ENCODE results near the gene HOTAIR. TPM values are rescaled to one million over a fixed set of nuclear protein-coding genes. Genes with fewer than 3 reads are reported as not detected.

The HOTAIR gene
- total RNA-seq, 1 donor from 2014 or later, result not detected

- DNase-seq (ENCODE audit: low spot score), result no peak
- Histone ChIP-seq H2AFZ (replicated peaks) (no peak overlapping the region), H3K9ac (no peak overlapping the region), H3K79me2 (ENCODE audit: low read depth) (no peaks in the 10 kb centered on the region), H3F3A (ENCODE audit: low read depth) (no peaks in the 10 kb centered on the region), H3K27me3 (peaks cover 100% of the 10 kb centered on the region), H3K4me3 (no peak overlapping the region), H4K20me1 (ENCODE audit: low read depth) (peaks cover 75% of the 10 kb centered on the region), H3K36me3 (no peaks in the 10 kb centered on the region), H3K27ac (no peak overlapping the region), H3K4me2 (no peak overlapping the region), H3K4me1 (no peaks in the 10 kb centered on the region), H3K9me3 (ENCODE audit: low read depth) (no peaks in the 10 kb centered on the region)
- Mint-ChIP-seq H3K9me3 (peaks cover 5% of the 10 kb centered on the region), H3K27me3 (ENCODE audit: insufficient read depth, low read depth) (peaks cover 92% of the 10 kb centered on the region), H3K4me3 (no peak overlapping the region), H3K4me1 (no peaks in the 10 kb centered on the region), H3K36me3 (no peaks in the 10 kb centered on the region), H3K27ac (no peak overlapping the region)
- TF ChIP-seq EZH2phosphoT487 (IDR thresholded peaks at IDR 0.05) (no peak), CTCF (IDR thresholded peaks at IDR 0.05) (no peak), EZH2 (IDR thresholded peaks at IDR 0.05) (no peak)
Observed at GRCh38 chr12:53976172-53976822, 1.5 kb upstream of the HOTAIR start.

- H3K27ac ChIP-seq, result no peak overlapping the region
- H3K79me2 ChIP-seq (ENCODE audit: low read depth), result no peaks in the 10 kb centered on the region
- no peak overlapping the region for H2AFZ ChIP-seq (replicated peaks)
- H3K36me3 Mint-ChIP-seq, result no peaks in the 10 kb centered on the region
- peaks cover 100% of the 10 kb centered on the region for H3K27me3 ChIP-seq
- no peak overlapping the region for H3K4me2 ChIP-seq
- H3K4me1 ChIP-seq, result no peaks in the 10 kb centered on the region
- H3K9ac ChIP-seq, result no peak overlapping the region
- H3K9me3 Mint-ChIP-seq, result peaks cover 5% of the 10 kb centered on the region
- no peak overlapping the region for H3K27ac Mint-ChIP-seq
- peak; percentile 74 for DNase-seq (ENCODE audit: low spot score)
- H3K9me3 ChIP-seq (ENCODE audit: low read depth), result no peaks in the 10 kb centered on the region
- H3F3A ChIP-seq (ENCODE audit: low read depth), result no peaks in the 10 kb centered on the region
- no peaks in the 10 kb centered on the region for H3K4me1 Mint-ChIP-seq
- H3K36me3 ChIP-seq, result no peaks in the 10 kb centered on the region
- no peak overlapping the region for H3K4me3 ChIP-seq
- H3K4me3 Mint-ChIP-seq, result peak overlapping the region; percentile 72
- peaks cover 92% of the 10 kb centered on the region for H3K27me3 Mint-ChIP-seq (ENCODE audit: insufficient read depth, low read depth)
- TF ChIP-seq EZH2 (IDR thresholded peaks at IDR 0.05) (peak; percentile 27), EZH2phosphoT487 (IDR thresholded peaks at IDR 0.05) (peak; percentile 20), CTCF (IDR thresholded peaks at IDR 0.05) (no peak)
- H4K20me1 ChIP-seq (ENCODE audit: low read depth), result peaks cover 75% of the 10 kb centered on the region
Observed at GRCh38 chr12:53975479-53976152, 862 bp upstream of the HOTAIR start.

GRCh38 chr12:53975064-53975471 is 314 bp upstream of the HOTAIR start:
- Histone ChIP-seq H3K4me3 (no peak overlapping the region), H3K27ac (no peak overlapping the region), H3K4me2 (no peak overlapping the region), H3K9me3 (ENCODE audit: low read depth) (no peaks in the 10 kb centered on the region), H2AFZ (replicated peaks) (no peak overlapping the region), H4K20me1 (ENCODE audit: low read depth) (peaks cover 74% of the 10 kb centered on the region), H3K9ac (no peak overlapping the region), H3K4me1 (no peaks in the 10 kb centered on the region), H3K27me3 (peaks cover 100% of the 10 kb centered on the region), H3K79me2 (ENCODE audit: low read depth) (no peaks in the 10 kb centered on the region), H3F3A (ENCODE audit: low read depth) (no peaks in the 10 kb centered on the region), H3K36me3 (no peaks in the 10 kb centered on the region)
- Mint-ChIP-seq H3K4me1 (no peaks in the 10 kb centered on the region), H3K27me3 (ENCODE audit: insufficient read depth, low read depth) (peaks cover 92% of the 10 kb centered on the region), H3K4me3 (no peak overlapping the region), H3K36me3 (no peaks in the 10 kb centered on the region), H3K9me3 (peaks cover 5% of the 10 kb centered on the region), H3K27ac (no peak overlapping the region)
- TF ChIP-seq CTCF (IDR thresholded peaks at IDR 0.05), result no peak
- TF ChIP-seq EZH2 (IDR thresholded peaks at IDR 0.05), result peak; percentile 88
- peak; percentile 84 for TF ChIP-seq EZH2phosphoT487 (IDR thresholded peaks at IDR 0.05)
- DNase-seq (ENCODE audit: low spot score), result no peak

All from neural progenitor cell (in vitro differentiated cells).